PC-9 (cell line): ENCODE measurements around the gene ROBO2. TPM values are rescaled to one million over a fixed set of nuclear protein-coding genes. Genes with fewer than 3 reads are reported as not detected.

ENCODE experiments used
- BruUV-seq: library from RNA; stranded (reverse); fragments of 400-500 nt; replicated peaks from 2 replicates; lab custom pipeline; 2021; lab: Mats Ljungman, UMichigan
- CTCF ChIA-PET: fragments of 300-600 bp; sonication (Branson Sonifier 250); formaldehyde crosslinking; loops from one replicate; lab custom pipeline; 2022; ENCODE audit warnings: antibody characterized with exemption; lab: Charles Lee
- POLR2A ChIA-PET: fragments of 300-600 bp; sonication (Branson Sonifier 250); formaldehyde crosslinking; loops from one replicate; lab custom pipeline; 2022; ENCODE audit warnings: antibody characterized with exemption; ENCODE audit not compliant: unreplicated experiment; lab: Charles Lee
- DNase-seq, 2 experiments: peaks; one replicate each; pipeline versions ENCODE4 v3.0.0 to v3.0.0-alpha.2; 2015 to 2022; ENCODE audit warnings: mixed read lengths in 1 of 2
- H2AFZ ChIP-seq: fragments of 200-600 bp; sonication (generic); 2 replicates; pipeline ENCODE4 v1.8.1; 2017; ENCODE audit warnings: antibody characterized with exemption
- H3F3A ChIP-seq: fragments of 200-600 bp; sonication (generic); 2 replicates; pipeline ENCODE4 v1.8.1; 2017; ENCODE audit warnings: antibody characterized with exemption, mild to moderate bottlenecking, low read depth; ENCODE audit not compliant: insufficient read depth
- H3K27ac ChIP-seq: fragments of 200-600 bp; sonication (generic); 2 replicates; pipeline ENCODE4 v1.6.1; 2016; ENCODE audit warnings: mixed run types
- H3K27me3 ChIP-seq: fragments of 200-600 bp; sonication (generic); 2 replicates; pipeline ENCODE4 v1.6.1; 2016; ENCODE audit warnings: low read depth, mixed run types; ENCODE audit not compliant: insufficient read depth
- H3K36me3 ChIP-seq: fragments of 200-600 bp; sonication (generic); 2 replicates; pipeline ENCODE4 v1.6.1; 2016; ENCODE audit warnings: low read depth, mixed run types
- H3K4me1 ChIP-seq: fragments of 200-600 bp; sonication (generic); replicated peaks from 2 replicates; pipeline ENCODE4 v1.6.1; 2016; ENCODE audit warnings: mixed run types; ENCODE audit not compliant: insufficient read depth
- H3K4me2 ChIP-seq: fragments of 200-600 bp; sonication (generic); 2 replicates; pipeline ENCODE4 v1.6.1; 2017; ENCODE audit warnings: mixed run types
- H3K4me3 ChIP-seq: fragments of 200-600 bp; sonication (generic); 2 replicates; pipeline ENCODE4 v1.6.1; 2016; ENCODE audit warnings: mixed run types
- H3K79me2 ChIP-seq: fragments of 200-600 bp; sonication (generic); 2 replicates; pipeline ENCODE4 v1.6.1; 2017; ENCODE audit warnings: low read depth, mixed run types
- H3K9me2 ChIP-seq: fragments of 200-600 bp; sonication (generic); 2 replicates; pipeline ENCODE4 v1.8.1; 2017; ENCODE audit warnings: mild to moderate bottlenecking; ENCODE audit not compliant: insufficient read depth
- H3K9me3 ChIP-seq: fragments of 200-600 bp; sonication (generic); 2 replicates; pipeline ENCODE4 v1.8.1; 2016; ENCODE audit warnings: low read depth; ENCODE audit not compliant: insufficient read depth
- H4K20me1 ChIP-seq: fragments of 200-600 bp; sonication (generic); 2 replicates; pipeline ENCODE4 v1.8.1; 2017; ENCODE audit not compliant: insufficient read depth
- EZH2 ChIP-seq: fragments of 200-600 bp; sonication (generic); IDR thresholded peaks from 2 replicates; pipeline ENCODE4 v1.8.0; 2017; ENCODE audit warnings: antibody characterized with exemption, low read depth
- intact Hi-C: fragments of 100-400 bp; cut with micrococcal nuclease; formaldehyde crosslinking; loops from one replicate; pipeline ENCODE4 v1.10.0; 2022; ENCODE audit not compliant: unreplicated experiment
- total RNA-seq: library from RNA; stranded (reverse); gene quantifications from 2 replicates; pipeline ENCODE4 v1.2.3, GENCODE V29; 2021
- TF ChIP-seq, protein P1 (sequence below): fragments of 200-600 bp; sonication (generic); conservative IDR thresholded peaks from 2 replicates; pipeline ENCODE4 v1.6.1; 2017; ENCODE audit warnings: mixed run types, antibody characterized with exemption, mild to moderate bottlenecking, moderate library complexity

ROBO2 gene
- total RNA-seq, 1 experiment from 2014 or later: 0.39 TPM

DNA sequence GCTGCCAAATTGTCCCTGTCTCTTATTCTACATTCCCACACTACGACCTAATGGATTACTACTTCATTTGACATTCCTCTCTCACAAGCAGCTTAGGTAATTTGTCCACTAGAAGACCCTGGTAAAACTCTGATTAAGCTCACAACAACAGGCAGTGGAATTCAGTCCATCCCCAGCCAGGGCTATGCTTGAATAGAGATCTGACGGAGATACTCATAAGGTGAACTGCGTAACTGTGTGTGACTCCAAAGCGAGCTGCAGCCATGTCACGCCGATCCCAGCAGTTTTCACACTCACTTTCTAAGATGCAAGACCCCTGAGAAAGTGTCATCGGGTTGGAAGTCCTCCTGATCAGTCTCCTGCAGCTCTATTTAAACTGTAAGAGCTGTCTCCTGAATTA, 25.7 kb upstream of the ROBO2 start:
- CTCF ChIA-PET: no interaction called here
- Histone ChIP-seq H2AFZ (no peak overlapping the region), H3F3A (no peaks in the 10 kb centered on the region), H3K36me3 (no peaks in the 10 kb centered on the region), H3K27me3 (no peaks in the 10 kb centered on the region), H3K27ac (no peak overlapping the region), H3K9me2 (no peaks in the 10 kb centered on the region), H3K79me2 (no peaks in the 10 kb centered on the region), H3K4me2 (no peak overlapping the region), H3K4me3 (no peak overlapping the region), H3K9me3 (no peaks in the 10 kb centered on the region), H4K20me1 (no peaks in the 10 kb centered on the region), H3K4me1 (no peaks in the 10 kb centered on the region)
- intact Hi-C loops: no loop called here
- POLR2A ChIA-PET: no interaction called here
- no peak for DNase-seq
- no peak for TF ChIP-seq EZH2
- TF ChIP-seq, protein P1, sequence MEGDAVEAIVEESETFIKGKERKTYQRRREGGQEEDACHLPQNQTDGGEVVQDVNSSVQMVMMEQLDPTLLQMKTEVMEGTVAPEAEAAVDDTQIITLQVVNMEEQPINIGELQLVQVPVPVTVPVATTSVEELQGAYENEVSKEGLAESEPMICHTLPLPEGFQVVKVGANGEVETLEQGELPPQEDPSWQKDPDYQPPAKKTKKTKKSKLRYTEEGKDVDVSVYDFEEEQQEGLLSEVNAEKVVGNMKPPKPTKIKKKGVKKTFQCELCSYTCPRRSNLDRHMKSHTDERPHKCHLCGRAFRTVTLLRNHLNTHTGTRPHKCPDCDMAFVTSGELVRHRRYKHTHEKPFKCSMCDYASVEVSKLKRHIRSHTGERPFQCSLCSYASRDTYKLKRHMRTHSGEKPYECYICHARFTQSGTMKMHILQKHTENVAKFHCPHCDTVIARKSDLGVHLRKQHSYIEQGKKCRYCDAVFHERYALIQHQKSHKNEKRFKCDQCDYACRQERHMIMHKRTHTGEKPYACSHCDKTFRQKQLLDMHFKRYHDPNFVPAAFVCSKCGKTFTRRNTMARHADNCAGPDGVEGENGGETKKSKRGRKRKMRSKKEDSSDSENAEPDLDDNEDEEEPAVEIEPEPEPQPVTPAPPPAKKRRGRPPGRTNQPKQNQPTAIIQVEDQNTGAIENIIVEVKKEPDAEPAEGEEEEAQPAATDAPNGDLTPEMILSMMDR: no peak
- BruUV-seq: no TSS peak

DNA sequence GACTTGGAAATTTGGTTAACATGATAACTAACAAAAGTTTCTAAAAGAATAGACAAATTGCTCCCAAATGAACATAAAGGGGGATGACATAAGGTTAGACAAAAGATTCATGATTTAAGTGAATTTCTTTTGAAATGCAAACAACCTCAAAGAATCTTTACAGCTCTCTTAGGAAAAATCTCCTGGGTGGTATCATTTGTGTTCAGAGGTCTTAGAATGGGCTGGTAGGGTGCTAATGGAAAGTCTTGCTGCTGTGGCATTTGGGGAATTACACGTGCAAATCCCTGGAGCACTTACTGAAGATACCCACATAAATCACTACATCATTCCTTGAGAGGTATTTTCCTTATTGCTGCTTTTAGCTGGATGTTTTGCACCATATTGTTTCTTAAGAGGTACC, 14.4 kb upstream of the ROBO2 start:
- POLR2A ChIA-PET: no interaction called here
- no peaks in the 10 kb centered on the region for H3K9me3 ChIP-seq
- no peaks in the 10 kb centered on the region for H3F3A ChIP-seq
- H3K79me2 ChIP-seq: no peaks in the 10 kb centered on the region
- BruUV-seq: no TSS peak
- no peaks in the 10 kb centered on the region for H3K36me3 ChIP-seq
- TF ChIP-seq EZH2: no peak
- TF ChIP-seq, protein P1: no peak
- no peak overlapping the region for H3K27ac ChIP-seq
- no peaks in the 10 kb centered on the region for H3K9me2 ChIP-seq
- H3K27me3 ChIP-seq: no peaks in the 10 kb centered on the region
- H2AFZ ChIP-seq: no peak overlapping the region
- no peak for DNase-seq
- no peak overlapping the region for H3K4me2 ChIP-seq
- no peak overlapping the region for H3K4me3 ChIP-seq
- CTCF ChIA-PET: no interaction called here
- H3K4me1 ChIP-seq: no peaks in the 10 kb centered on the region
- no peaks in the 10 kb centered on the region for H4K20me1 ChIP-seq
- intact Hi-C loops: no loop called here

DNA sequence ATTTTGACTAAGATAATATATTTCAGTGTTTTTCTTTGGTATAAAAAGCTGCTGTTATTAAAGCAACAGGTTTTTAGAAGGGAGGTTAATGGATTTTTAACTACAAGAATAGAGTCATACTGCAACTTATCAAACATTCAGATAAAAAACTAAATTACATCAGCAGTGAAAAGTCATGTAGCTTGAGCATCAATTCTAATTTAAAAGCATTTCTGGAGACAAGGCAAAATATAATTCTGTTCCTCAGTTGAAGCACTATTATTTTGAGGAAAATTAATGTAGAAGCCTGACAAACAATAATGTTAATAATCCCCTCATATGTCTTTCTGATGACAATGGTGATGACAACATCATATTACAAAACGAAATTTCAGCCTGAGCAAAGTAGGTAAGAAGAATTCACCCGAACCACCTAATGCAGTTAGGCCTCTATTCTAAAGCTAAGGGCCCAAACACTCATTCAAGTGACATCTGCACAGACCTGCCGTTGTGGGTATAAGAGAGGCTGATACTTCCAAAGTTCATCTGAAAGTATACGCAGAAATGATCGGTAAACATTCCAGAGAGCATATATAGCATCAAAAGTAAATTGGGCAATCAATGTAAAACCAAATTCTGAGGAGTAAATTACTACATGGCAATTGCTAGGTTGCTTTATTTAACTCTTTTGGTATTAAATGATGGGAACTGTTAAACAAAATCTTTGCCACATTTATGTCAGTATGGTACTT, 12.8 kb upstream of the ROBO2 start:
- TF ChIP-seq, protein P1: no peak
- no peak for TF ChIP-seq EZH2
- no peaks in the 10 kb centered on the region for H3K36me3 ChIP-seq
- ChIA-PET CTCF (no interaction called here), POLR2A (no interaction called here)
- H4K20me1 ChIP-seq: no peaks in the 10 kb centered on the region
- no peak for DNase-seq
- H3K4me2 ChIP-seq: no peak overlapping the region
- H2AFZ ChIP-seq: no peak overlapping the region
- H3K4me1 ChIP-seq: no peaks in the 10 kb centered on the region
- no peaks in the 10 kb centered on the region for H3K79me2 ChIP-seq
- no peaks in the 10 kb centered on the region for H3F3A ChIP-seq
- intact Hi-C loops: no loop called here
- H3K27ac ChIP-seq: no peak overlapping the region
- BruUV-seq: no TSS peak
- no peaks in the 10 kb centered on the region for H3K27me3 ChIP-seq
- H3K9me2 ChIP-seq: no peaks in the 10 kb centered on the region
- no peak overlapping the region for H3K4me3 ChIP-seq
- no peaks in the 10 kb centered on the region for H3K9me3 ChIP-seq
